Measurements from ENCODE around the gene GLP2R. TPM values are rescaled to one million over a fixed set of nuclear protein-coding genes. Genes with fewer than 3 reads are reported as not detected.
"Not testable (repeated sequence)": the region's sequence is repeated elsewhere in the genome, so short reads cannot be mapped to it uniquely, and the experiment has no call there.

The GLP2R gene
- polyA plus RNA-seq, 3 donors: 0.06 TPM; not detected in 2

DNA sequence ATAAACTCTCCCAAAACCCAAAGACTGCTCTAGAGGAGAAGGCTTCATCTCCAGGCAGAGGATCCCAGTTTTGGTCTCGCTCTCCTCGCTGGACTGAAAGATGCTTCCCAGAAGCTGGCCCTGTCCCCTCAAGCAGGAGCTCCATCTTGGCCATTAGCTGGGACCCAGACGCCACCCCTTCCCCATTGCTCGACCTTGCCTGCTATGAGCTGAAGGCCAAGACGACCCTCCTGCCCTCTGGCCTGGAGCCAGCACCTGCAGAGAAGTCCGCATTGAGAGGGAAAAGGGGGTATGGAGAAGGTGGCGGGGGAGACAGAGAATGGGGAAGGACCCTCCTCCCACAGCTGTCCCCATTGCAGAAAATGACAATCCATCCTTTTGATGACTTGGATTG is 82.9 kb downstream of the GLP2R start:
- no peak for DNase-seq (ENCODE audit: extremely low read depth in 1 of 11, low read depth in 9 of 11, low spot score in 4 of 11)

DNA sequence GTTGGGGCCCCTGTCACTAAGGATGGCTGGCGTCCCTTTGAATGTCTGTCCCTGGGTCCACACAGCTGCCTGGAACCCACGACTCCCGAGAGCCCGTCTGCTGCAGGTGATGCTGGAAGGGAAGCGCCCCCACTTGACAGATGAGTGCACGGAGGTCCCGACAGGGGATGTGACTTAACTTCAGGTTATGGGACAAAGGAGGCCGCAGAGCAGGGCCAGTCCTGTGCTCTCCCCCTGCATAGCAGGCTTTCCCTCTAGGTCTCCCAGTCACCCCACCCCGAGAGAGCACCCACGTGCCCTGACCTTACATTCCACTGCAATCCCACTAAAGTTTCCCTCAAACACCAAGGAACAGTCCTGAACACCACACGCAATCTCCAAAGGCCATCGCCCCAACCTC is 85.4 kb downstream of the GLP2R start:
- DNase-seq (ENCODE audit: extremely low read depth in 1 of 11, low read depth in 9 of 11, low spot score in 4 of 11): no peak

DNA sequence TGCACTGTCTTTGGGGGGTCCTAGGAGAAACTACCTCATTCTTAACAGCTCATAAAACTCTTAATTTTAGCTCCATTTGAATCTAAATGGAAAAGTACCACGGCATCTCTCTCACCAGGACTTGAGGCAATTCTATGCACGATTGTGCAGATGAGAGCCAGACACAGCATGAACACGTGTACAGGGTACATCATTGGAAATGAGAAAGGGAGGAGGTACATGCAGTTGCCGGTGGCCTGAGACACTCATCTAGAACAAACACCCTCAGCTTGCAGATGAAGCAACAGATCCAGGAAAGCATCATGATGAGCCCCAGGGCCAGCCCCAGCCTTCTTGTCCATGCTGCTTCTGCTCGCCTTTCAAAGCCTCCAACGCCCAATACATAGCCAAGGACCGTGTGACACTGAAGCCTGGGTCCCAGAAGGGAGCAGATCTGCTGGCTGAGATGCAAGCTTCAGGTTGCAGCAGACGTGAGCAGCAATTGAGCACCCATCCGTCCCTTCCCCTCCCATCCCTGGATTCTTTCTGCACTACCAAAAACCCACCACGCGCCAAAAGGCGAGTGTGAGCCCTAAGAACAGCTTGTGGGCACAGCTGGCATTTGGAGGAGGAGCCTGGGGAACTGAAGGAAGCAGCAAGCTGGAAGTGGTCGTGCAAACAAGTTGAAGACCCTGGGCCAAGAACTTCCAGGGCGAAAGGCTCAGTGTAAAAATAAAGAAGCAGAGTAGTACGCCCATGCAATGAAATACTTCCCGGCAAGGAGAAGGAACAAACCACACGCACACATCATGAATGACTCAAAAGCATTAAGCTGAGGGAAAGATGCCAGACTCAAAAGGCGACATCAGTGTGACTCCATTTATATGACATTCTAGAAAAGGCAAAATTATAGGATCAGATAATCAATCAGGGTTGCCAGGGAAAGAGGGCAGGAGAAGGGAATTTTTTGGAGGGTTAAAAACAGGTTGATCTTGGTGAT is 86.7 kb downstream of the GLP2R start:
- DNase-seq (ENCODE audit: extremely low read depth in 1 of 11, low read depth in 9 of 11, low spot score in 4 of 11): no peak

DNA sequence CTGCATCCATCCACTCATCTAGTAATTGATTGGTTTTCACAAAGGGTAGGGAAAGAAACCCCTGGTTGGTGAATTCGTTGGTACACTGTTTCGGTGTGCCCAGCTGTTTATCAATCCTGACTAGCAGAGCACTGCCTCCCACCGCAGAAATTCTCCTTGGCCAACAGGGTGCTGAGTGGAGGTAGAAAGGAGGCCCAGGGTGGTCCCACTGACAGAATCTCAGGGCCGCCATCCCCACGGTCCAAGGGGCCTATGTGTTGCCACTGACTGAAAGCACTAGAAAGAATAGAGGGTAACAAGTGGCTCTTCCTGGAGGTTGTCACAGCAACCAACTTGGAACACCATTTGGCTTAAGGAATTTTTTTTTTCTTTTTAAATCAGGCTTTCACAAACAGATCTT is 87.8 kb downstream of the GLP2R start:
- no peak for DNase-seq (ENCODE audit: extremely low read depth in 1 of 11, low read depth in 9 of 11, low spot score in 4 of 11)

DNA sequence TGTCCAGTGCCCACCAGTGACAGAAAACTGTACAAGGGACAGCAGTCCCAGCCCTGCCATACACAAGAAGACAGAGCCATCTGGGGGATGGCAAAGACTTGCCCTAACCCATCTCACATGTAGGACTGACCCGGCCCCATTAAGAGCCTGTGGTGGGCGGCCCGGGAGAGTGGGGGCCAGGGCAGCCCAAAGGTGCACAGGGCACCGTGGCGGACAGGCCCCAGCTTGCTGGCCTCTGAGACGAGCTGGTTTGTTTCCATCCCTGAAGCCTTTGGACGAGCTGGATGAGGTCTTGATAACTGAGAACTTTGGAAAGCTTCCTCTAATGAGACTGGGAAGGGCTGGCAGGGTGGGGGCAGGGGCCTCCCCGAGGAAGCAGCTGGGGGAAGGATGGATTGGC is 90.4 kb downstream of the GLP2R start:
- no peak for DNase-seq (ENCODE audit: extremely low read depth in 1 of 11, low read depth in 9 of 11, low spot score in 4 of 11)

DNA sequence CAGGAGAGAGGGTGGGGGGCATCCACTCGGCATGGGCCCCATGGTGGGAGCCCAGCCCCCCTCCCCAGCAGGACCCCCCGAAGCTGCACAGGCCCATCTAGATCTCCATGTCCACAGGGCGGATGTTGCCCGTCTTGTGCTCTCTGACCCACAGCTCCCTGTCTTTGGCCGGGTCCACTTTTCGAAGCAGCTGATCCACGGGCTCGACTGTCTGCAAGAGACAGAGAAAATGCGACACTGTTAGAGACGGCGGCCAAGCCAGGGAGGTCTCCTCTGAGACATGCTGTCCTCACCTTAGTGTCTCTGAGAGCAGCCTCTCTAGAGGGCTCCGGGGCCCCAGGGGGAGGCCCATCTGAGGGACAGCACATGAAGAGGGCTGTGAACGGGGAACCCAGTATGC is 91.4 kb downstream of the GLP2R start:
- no peak for DNase-seq (ENCODE audit: extremely low read depth in 1 of 11, low read depth in 9 of 11, low spot score in 4 of 11)

DNA sequence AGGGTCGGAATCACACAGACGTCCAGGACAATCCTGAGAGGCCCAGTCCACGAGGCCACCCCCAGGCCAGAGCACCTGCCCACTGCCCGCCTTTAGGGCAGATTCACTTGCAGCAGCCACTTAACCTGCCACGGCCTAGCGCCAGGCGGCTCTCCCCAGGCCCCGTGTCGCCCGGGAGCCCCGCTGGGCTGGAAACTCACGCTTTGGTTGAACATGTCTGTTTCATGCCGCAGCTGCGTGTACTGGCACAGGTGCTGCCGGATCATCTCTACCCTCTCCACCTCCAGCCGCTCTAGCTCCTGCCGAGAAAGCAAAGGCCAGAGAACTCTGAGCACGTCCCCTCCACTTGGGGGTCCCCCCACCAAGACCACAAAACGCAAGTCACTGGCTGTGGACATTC is 92.1 kb downstream of the GLP2R start:
- no peak for DNase-seq (ENCODE audit: extremely low read depth in 1 of 11, low read depth in 9 of 11, low spot score in 4 of 11)

DNA sequence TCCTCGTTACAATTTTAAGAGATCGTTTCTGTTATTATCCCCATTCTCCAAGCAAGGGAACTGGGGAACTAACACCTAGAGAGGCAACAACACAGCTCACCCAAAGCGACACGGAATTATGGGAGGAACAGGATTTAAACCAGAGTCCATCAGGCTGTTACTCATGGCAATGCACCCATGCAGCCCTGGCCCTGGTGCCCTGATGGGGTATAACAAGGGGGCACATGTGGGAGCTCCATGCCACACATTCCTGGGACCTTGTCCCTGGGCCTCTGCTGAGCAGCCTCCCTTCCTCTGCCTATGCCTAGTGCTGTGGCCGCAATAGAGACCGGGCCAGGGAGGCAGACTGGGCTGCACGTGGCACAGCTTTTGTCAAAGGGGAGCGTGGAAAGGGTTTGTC is 92.6 kb downstream of the GLP2R start:
- no peak for DNase-seq (ENCODE audit: extremely low read depth in 1 of 11, low read depth in 9 of 11, low spot score in 4 of 11)

DNA sequence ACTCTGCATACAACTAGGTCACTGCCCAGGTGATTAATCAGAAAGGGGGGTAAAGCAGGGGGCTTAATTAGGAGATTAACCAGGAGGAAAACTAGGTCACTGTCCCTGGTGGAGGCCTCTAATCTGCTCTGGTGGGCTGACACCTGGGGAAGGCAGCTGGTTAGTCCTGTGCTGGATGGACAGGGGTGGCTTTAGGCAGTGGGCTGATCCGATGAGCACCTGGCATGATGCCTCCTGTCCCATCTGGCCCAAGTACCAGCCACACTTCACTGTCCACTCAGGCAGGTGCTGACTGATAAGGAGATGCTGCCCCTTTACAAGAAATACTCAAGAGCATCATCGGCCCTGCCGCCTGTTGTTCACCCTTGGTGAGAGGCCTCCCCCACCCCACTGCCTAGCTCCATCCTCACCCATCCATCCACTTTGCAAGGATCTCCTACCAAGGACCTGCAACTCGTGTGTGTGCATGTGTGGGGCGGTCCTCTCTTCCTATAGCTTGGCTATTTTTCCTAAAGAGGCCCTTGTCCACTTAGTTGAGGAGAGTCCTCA is 93.2 kb downstream of the GLP2R start:
- no peak for DNase-seq (ENCODE audit: extremely low read depth in 1 of 11, low read depth in 9 of 11, low spot score in 4 of 11)

DNA sequence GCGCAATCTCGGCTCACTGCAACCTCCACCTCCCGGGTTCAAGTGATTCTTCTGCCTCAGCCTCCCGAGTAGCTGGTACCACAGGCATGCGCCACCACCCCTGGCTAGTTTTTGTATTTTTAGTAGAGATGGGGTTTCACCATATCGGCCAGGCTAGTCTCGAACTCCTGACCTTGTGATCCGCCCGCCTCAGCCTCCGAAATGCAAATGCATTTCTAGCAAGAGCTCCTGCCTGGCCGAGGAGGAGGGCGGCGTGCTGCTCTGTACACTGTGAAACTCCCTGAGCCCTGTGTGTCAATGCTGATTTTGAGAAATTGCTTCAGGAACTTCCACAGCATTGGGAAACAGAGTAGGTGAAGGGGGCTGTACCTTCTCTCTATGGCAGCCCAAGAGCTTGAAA is 95.5 kb downstream of the GLP2R start:
- not testable (repeated sequence) for DNase-seq (ENCODE audit: extremely low read depth in 1 of 11, low read depth in 9 of 11, low spot score in 4 of 11)

DNA sequence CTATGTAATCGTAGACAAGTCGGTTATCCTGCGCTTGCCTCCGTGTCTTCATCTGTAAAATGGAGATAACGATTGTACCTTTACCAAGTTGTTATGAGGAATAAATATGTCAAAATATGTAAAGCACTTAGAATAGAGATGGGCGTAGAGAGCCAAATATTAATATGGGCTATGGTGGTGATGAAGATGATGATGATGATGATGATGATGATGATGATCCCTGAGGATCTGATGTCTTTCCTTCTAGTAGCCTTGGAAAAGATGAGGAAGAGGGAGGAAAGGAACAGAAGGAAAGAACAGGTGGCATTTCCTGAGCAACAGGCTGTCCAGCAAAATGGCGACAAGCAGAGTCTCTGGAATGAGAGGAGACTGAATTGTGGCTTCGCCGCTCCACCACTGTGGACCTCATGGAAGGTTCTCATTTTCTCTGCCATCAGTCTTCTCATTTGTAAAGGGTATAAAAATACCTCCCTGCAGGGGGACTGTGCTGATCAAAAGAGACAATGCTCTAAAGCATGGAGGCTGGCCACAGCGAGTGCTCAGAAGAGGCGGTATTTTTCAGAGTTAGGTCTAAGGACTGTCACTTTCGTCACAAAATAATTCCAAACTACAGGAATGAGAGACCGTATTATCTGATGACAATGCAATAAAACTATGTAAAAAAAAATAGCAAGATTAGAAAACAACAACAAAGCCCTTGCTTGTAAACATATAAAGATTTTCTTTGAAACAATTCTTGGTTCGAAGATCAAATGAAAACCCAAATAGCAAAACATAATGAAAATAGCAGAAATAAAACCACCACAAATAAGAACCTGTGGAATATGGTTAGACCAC is 96.5 kb downstream of the GLP2R start:
- no peak for DNase-seq (ENCODE audit: extremely low read depth in 1 of 11, low read depth in 9 of 11, low spot score in 4 of 11)

DNA sequence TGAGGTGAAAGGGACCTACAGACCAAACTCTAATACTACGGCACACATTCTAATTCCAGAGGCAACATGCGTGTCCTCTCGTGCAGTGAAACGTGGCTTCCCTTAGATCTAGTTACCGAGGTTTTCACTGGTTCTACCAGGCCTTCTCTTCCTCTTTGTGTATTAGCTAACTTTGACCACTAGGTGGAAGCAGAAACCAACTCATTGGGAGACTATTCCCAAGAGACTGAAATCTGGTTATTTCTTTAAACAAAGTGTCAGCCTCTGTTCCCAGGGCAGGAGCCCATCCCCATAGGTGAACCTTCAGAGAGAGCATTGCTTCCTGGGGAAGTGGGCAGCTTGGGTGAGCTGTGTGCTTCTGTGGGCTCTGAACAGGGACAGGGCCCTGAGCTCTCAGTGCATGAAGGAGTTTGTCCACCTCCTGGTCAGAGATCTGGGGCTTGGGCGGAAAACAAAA is 99.0 kb downstream of the GLP2R start:
- peak; percentile 60 to 89 (median 79) for DNase-seq (ENCODE audit: extremely low read depth in 1 of 11, low read depth in 9 of 11, low spot score in 4 of 11)

DNA sequence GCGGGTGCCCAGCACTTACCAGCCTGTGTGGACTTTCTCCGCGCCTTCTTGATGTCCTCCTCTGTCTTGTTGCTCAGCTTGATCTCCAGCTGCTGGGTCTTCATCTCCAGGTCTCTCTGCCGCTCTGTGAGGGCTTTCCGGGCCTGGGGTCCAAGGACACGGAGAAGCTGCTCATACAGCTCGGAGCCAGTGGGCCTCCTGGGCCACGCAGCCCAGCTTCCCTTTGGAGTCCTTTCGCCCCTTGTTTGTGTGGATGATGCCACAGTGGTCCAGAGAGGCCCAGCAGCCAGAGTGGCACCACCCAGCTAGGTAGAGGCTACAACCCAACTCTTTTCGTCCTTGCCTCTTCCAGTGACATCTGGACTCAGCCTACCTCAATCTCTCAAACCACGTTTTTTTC is 99.7 kb downstream of the GLP2R start:
- DNase-seq (ENCODE audit: extremely low read depth in 1 of 11, low read depth in 9 of 11, low spot score in 4 of 11): no peak

DNA sequence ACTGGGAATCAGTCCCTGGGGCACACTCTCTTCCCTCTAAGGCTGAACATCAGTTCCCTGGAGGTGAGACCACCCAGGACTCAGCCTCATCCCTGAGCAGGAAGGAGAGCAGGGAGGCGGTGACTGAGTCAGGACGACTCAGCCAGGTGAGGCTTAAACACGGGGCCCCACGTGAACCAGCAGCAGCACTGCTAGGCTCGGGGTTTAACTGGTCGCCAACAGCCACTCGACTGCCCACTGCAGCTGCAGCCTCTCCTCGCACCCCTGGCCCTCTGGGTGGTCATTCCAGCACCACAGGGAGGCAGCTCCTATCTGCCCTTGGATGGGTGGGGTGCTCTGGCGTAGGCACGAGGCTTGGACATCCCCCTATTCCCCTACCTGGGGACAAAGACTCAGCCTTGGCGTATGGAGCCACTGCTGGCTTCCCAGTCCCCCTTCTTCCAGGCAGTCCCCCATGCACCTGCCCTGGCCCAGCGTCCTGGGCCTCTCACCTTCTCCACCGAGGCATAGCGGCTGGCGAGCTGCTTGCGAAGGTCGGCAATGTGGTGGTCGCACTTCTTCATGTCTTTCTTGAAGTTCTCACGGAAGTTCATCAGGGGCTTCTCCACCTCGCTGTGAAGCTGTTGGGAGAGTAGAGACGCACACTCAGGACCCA is 100.6 kb downstream of the GLP2R start:
- DNase-seq (ENCODE audit: extremely low read depth in 1 of 11, low read depth in 9 of 11, low spot score in 4 of 11): no peak

DNA sequence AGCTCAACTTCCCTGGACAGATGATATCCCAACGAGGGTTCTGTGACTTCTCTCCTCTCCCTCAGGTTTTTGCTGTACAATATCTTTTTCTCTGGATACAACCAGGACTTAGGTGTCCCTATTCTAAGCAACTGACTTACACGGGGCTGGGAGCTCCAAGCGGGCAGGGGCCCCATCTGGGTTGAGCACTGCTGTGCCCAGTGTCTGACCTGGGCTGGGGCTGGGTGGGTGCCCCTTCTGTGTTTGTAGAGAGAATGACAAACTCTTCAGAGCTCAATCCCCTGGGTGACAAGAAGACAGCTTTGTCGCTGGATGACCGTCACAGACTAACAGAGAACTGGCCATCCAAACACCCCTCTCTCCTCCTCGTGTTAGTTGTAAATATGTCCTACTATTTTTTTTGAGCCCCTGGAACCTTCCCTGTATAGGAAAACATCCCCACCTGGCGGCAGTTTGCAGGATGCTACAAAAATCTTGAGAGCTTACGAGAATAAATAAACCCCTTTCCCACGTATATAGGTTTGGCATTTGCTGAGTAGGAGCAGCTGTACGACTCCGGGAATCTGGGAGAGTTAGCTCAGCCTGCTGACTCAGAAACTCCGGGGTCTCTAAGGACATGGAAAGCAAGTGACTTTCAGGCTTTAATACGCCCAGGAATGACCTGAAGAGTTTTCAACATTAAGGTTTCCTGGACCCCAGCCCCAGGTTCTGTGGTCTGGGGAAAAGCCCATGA is 103.0 kb downstream of the GLP2R start:
- peak; percentile 47 to 75 (median 60) for DNase-seq (ENCODE audit: extremely low read depth in 1 of 11, low read depth in 9 of 11, low spot score in 4 of 11)

DNA sequence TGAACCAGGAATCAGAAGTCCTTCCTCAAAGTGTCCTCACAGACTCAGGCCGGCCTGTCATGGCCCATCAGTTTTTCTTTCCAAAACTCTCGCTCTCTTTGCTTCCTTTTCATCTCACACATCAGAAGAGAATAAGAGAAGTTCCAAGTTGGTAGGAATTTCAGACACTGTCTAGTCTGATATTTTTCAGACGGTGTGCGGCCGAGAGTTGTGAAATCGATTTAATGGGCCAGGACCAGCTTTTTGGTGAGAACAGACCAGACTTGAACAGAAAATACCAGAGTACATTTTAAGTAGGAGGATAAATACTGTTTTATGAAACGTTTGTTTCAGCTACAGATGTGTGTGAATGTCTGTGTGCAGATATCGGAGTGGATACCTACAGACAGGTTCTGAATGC is 104.1 kb downstream of the GLP2R start:
- DNase-seq (ENCODE audit: extremely low read depth in 1 of 11, low read depth in 9 of 11, low spot score in 4 of 11): no peak

DNA sequence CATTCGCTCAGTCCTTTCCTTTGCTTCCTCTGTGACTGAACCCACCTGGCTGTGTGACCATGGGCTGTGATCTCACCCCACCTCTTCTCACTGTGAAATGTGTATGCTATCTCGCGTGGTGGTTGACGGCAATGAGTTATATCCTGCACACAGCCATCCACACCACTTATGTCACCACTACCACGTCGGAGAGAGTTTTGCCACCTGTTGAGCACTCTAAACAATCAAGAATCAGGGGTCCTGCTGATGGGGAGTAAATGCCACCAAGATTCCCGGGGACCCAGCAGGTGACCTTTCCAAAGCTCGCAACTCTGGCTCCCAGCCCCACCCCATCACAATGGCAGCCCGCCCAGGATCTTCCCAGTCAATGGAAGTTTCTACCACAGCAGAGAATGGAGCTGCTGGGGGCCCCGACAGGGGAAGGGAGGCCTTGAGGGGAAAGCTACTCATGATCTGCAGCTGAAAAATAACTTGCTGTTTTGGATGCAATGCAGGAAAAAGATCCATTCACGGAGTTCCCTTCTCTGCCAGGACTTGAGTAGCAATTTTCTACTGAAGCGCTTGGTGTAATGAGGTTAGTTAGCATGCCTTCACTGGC is 105.5 kb downstream of the GLP2R start:
- no peak for DNase-seq (ENCODE audit: extremely low read depth in 1 of 11, low read depth in 9 of 11, low spot score in 4 of 11)

DNA sequence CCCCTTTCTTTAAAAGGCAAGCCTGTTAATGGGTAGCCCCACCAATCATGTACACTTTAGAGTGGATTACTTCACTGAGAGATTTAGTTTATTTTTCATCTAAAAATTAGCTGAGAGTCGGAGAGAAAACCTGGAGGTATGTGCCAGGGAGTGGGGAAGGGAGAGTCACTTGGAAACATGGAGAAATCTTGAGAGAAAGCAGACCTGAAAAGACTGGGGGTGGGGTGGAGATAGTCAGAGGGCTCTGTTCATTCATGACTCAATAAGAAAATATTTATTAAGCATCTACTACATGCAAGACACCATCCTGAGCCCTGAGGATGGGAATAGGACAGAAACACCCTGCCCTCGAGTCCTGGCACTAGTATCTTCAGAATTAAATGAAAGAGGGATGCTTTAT is 106.8 kb downstream of the GLP2R start:
- DNase-seq (ENCODE audit: extremely low read depth in 1 of 11, low read depth in 9 of 11, low spot score in 4 of 11): no peak

All from renal cortex interstitium (tissue), 11 donors.